Ureter (tissue), 1 donor: ENCODE data around the gene COPZ2. TPM values are rescaled to one million over a fixed set of nuclear protein-coding genes. Genes with fewer than 3 reads are reported as not detected.
A peak's percentile ranks its signal among the peaks of the same experiment; 100 is the strongest.
"Not testable (repeated sequence)": the region's sequence is repeated elsewhere in the genome, so short reads cannot be mapped to it uniquely, and the experiment has no call there.

Experiments used
- DNase-seq: peaks from one replicate; pipeline ENCODE4 v3.0.0-alpha.2; 2020; ENCODE audit warnings: low spot score
- total RNA-seq: library from RNA; stranded (reverse); gene quantifications from one replicate; pipeline ENCODE4 v1.2.4, GENCODE V29; 2023
- donor health status: DM: yes; HTN: yes; CAD: no.

COPZ2 gene
- 29.1 TPM for total RNA-seq

DNA sequence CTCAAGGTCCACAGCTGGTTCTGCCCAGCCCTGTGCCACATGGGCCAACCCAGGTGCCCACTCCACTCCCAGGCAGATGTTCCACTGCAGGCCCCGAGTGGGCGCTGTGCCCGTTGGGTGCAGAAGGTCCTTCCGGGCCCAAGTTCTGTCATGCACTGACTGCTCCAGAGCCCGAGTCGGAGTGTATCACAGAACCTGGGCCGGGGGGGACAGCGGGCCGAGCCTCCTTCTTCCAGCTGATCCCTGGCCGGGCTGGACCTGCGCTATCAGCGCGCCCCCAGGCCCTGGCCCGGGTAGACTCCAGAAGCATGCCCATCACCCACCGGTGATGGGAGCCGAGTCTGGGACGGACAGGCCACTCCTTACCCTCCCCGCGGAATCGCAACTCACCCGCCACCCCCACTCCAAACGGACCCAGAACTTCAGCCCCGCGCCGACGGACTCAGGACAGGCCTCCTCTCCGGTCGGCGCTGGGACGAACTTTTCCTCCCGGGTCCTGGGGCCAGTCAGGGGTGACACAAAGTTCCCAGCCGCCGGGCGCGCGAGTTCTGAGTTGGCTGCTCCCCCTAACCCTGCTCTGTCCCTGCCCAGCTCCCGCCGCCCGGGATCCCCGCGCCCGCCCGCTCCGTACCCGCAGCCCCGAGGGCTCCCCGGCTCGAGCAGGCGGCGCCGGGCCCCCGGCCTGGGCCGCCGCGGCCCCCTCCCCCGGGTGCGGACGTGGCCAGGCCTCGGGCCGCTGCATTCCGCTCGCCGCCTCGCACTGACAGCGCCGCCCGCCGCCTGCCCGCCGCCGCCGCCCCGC, at the start of gene COPZ2:
COPZ2 (minus strand) TSS at position 762 of the 802 bp plus-strand sequence; CDS start at position 742, 20 bp downstream.
- peak; percentile 73 for DNase-seq

DNA sequence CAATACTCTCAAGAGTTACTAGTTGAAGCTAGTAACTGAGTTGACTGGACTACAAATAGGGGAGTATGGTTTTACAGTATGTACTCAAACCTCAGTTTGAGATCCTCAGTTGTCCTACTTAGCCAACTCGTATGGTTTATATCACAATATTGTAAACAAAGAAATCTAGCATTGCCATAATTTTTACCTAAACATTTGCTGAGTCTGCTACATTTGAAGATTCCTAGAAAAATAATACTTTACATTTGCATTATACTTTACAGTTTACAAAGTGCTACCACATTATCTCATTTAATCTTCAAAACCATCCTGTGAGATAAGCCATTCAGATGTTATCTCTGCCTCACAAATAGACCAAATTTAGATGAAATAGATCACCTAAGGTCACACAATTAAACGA, 47.3 kb upstream of the COPZ2 start:
- no peak for DNase-seq

DNA sequence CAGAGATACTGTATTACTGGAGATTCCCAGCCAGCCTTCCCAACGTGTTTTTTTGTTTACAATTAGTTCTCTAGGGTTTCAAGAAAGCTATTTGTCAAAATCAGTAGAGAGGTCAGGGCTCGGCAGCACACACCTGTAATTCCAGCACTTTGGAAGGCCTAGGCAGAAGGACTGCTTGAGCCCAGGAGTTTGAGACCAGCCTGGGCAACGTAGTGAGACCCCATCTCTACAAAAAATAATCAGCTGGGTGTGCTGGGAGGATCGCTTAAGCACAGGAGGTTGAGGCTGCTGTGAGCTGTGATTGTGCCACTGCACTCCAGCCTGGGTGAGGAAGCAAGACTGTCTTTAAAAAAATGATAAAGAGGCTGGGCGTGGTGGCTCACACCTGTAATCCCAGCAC, 44.3 kb upstream of the COPZ2 start:
- DNase-seq = no peak

DNA sequence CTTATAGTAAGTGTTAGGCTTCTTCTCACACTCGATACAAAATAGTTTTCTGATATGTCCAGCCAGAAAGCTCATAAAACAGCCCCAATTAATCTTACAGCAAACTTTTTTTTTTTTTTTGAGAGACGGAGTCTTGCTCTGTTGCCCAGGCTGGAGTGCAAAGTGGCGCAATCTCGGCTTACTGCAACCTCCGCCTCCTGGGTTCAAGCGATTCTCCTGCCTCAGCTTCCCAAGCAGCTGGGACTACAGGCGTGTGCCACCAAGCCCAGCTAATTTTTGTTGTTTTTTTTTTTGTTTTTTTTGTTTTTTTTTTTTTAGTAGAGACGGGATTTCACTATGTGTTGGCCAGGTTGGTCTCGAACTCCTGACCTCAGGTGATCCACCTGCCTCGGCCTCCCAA, 39.6 kb upstream of the COPZ2 start:
- not testable (repeated sequence) for DNase-seq

DNA sequence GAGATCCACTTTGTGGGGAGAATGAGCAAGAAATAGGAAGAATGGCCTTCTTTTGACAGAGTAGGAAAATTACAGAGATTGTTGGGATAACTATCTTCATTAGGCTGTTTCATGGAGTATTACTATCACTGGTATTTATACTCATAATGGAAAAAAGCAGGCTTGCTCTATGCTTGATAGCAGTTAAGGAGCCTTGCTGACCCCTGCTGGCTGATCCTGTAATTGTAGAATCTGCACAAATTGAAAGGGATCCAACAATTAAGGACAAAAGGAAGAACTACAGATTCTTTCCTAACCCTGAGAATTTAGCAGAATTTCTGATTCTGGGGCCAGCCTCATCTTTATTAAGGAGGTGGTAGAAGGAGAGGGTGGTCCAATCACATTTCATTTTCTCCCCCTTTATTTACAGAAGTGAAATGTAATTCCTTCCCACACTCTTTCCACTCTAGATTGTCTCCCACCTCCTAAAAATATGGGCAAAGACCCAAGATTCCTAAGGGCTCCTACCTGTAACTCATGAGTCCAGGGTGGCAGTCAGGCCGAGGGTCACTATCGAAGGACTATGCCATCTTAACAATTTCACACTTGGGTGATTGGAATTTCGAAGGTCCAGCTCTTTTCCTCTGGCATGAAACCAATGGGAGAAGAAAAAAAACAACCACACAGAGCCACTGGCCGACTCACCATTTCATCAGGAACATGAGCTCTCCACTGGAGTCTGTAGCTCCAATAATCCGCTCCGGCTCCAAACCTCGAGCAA, 36.9 kb upstream of the COPZ2 start:
- DNase-seq = peak; percentile 85

DNA sequence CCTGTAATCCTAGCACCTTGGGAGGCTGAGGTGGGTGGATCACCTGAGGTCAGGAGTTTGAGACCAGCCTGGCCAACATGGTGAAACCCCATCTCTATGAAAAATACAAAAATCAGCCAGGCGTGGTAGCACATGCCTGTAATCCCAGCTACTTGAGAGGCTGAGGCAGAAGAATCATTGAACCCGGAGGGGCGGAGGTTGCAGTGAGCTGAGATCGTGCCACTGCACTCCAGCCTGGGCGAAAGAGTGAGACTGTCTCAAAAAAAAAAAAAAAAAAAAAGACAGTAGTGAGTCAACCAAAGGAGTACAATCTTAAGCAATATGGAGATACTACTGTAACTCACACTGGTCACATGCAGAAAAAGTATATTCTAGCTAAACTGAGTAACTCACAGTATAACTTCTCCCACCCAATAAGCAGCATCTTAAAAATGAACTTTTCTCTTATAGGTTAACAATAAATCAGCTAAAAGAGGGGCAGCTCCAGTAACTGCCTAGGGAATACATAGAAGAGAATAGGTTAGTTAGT, 36.0 kb upstream of the COPZ2 start:
- not testable (repeated sequence) for DNase-seq

- not testable (repeated sequence) for DNase-seq
Measured at GRCh38 chr17:48072811-48073210, 35.2 kb upstream of the COPZ2 start.

- DNase-seq = no peak
Measured at GRCh38 chr17:48071654-48072053, 34.1 kb upstream of the COPZ2 start.

- DNase-seq = no peak
Measured at GRCh38 chr17:48070195-48070594, 32.6 kb upstream of the COPZ2 start.

- no peak for DNase-seq
Measured at GRCh38 chr17:48068491-48068961, 30.9 kb upstream of the COPZ2 start.

GRCh38 chr17:48067808-48068207, 30.2 kb upstream of the COPZ2 start:
- DNase-seq = not testable (repeated sequence)

DNA sequence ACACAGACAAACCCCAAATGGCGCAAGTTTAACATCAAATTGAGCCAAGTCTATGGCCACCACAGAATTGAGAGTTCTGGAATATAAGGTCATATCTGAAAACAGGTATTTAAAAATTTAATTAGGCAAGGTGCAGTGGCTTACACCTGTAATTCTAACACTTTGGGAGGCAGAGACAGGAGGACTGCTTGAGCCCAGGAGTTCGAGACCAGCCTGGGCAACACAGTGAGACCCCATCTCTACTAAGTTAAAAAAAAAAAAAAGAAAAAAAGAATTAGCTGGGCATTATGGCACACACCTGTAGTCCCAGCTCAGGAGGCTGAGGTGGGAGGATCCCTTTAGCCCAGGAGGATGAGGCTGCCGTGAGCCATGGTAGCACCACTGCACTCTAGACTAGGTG, 29.6 kb upstream of the COPZ2 start:
- DNase-seq = no peak

- no peak for DNase-seq
Measured at GRCh38 chr17:48066656-48067055, 29.1 kb upstream of the COPZ2 start.

DNA sequence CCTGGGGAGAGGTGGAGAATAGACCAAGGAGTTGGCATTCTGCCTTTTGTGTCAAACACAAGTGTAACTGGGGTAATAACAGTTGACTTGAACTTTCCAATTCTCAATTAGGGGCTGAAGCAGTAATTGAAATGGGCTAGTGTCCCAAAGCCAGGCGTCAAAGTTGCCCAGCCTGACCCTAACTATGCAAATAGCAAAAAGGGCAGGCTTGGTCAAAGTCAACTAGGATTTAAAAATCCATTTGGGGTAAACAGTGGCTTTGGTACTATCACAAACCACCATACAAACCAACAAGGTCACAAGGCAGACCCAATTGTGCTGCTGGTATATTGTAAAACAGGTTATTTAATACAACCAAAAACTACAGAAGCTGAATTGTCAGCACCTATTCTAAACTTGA, 28.6 kb upstream of the COPZ2 start:
- no peak for DNase-seq

- no peak for DNase-seq
Measured at GRCh38 chr17:48064638-48065037, 27.0 kb upstream of the COPZ2 start.

DNA sequence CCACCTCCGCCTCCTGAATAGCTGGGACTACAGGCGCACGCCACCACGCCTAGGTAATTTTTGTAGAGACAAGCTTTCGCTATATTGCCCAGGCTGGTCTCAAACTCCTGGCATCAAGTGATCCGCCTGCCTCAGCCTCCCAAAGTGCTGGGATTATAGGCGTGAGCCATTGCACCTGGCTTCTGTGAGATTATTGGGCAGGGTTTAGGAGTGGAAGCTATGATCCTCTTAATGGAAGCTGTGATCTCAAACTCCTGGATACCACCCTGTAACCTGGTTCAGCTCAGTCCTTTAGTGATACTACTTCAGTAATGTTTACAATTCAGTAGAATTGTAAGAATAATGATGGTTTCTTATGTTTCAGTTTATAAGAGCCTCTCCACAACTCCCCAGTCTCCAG, 24.7 kb upstream of the COPZ2 start:
- DNase-seq = no peak

DNA sequence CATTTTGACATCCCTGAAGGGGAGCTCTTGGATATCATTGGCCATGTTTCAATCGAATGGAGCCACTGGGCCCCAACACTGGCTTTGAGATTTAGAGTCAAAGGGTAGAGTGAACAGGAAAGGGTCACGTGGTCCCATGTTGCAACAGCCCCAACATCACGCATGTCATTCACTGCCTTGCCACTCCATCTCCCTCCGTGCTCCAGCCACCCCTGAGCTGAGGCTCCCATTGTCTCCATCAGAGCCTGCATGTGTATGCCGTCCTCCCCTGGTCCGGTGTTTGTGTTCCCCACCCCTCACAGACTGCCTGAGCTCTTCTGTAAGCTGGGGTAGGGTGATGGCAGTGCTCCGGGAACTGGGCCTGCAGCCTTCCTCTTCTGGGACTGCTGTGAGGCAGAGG, 22.7 kb upstream of the COPZ2 start:
- DNase-seq = no peak

DNA sequence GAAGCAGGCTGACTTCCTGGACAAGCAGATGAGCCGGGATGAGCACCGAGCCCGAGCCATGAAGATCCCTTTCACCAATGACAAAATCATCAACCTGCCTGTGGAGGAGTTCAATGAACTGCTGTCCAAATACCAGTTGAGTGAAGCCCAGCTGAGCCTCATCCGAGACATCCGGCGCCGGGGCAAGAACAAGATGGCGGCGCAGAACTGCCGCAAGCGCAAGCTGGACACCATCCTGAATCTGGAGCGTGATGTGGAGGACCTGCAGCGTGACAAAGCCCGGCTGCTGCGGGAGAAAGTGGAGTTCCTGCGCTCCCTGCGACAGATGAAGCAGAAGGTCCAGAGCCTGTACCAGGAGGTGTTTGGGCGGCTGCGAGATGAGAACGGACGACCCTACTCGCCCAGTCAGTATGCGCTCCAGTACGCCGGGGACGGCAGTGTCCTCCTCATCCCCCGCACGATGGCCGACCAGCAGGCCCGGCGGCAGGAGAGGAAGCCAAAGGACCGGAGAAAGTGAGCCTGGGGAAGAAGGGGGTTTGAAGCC, 21.6 kb upstream of the COPZ2 start:
- DNase-seq = no peak

- no peak for DNase-seq
Measured at GRCh38 chr17:48058393-48059124, 21.0 kb upstream of the COPZ2 start.

DNA sequence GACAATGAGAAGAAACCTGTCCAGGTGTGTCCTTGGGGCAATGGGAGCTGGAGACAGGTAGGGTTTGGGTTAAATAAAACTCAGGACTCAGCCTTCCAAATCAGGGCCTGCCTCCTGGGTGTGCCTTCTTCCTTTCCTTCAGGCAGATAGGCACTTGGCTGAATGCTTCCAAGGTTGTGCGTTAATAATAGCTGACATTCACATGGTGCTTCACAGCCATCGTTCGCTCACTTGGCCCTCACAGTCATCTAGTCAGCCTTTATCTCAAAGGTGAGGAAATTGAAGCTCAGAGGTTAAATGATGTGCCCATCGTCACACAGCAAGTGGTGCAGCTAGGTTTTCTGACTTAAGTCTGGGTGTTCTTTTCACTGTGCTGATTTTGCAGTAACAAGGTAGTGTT, 20.0 kb upstream of the COPZ2 start:
- no peak for DNase-seq

GRCh38 chr17:48056879-48057278, 19.3 kb upstream of the COPZ2 start:
- DNase-seq = no peak

- no peak for DNase-seq
Measured at GRCh38 chr17:48056246-48056745, 18.7 kb upstream of the COPZ2 start.
